HG03520 (cell line): ENCODE measurements around the gene XPO5.

ENCODE experiments used
- ATAC-seq: cut with Tn5 transposase; IDR thresholded peaks from one replicate; pipeline ENCODE4 v1.9.1; 2021; ENCODE audit warnings: mild to moderate bottlenecking, moderate library complexity; ENCODE audit not compliant: unreplicated experiment

Gene XPO5

GRCh38 chr6:43476746-43477145 is 99.1 kb downstream of the XPO5 start:
- no peak for ATAC-seq

- ATAC-seq: no peak
These were observed 100.3 kb downstream of the XPO5 start for GRCh38 chr6:43475516-43475915.

- no peak for ATAC-seq
These were observed 103.3 kb downstream of the XPO5 start for GRCh38 chr6:43472515-43472914.
